Measurements from ENCODE around the gene RBMS3. TPM values are rescaled to one million over a fixed set of nuclear protein-coding genes. Genes with fewer than 3 reads are reported as not detected.
A peak's percentile ranks its signal among the peaks of the same experiment; 100 is the strongest.

The RBMS3 gene
- total and polyA plus RNA-seq, 4 donors: 26.8 to 203 (median 94.8) TPM

DNA sequence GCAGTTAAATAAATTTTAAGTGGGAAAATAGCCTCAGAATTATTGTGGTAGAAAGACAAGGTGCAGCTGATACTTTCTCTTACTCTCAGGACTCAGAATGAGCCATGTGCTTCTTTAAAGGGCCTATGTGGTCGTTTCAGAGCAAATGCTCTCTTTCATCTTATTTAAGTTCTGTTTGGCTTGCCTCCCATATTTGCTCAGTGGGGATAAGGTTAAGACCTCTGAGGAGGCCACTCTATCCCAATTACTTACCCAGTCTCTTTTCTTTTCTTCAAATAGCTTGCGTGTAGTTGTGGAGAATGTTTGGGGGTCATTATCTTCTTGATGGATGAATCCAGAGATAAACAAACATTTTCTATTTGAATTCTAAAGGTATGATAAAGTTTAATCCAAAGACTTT is 221.9 kb downstream of the RBMS3 start:
- no peak overlapping the region for H3K4me3 ChIP-seq (ENCODE audit: low read length in 2 of 2)
- DNase-seq: no peak
- H3K36me3 ChIP-seq (ENCODE audit: control insufficient read depth in 1 of 2, insufficient read depth in 2 of 2, low read length in 1 of 2): no peaks in the 10 kb centered on the region
- intact Hi-C loops (cut with DNase I): no loop called here
- peaks cover 0 to 5% of the 10 kb centered on the region in 2 donors for H3K4me1 ChIP-seq (ENCODE audit: control insufficient read depth in 1 of 2, insufficient read depth in 2 of 2, low read length in 2 of 2)
- WGBS, 2 donors: 78 to 79% methylated on average over 2 of the region's 2 CpGs
- ATAC-seq (ENCODE audit: low FRiP score): no peak
- H3K27me3 ChIP-seq (ENCODE audit: control insufficient read depth in 1 of 2, insufficient read depth in 2 of 2, low read length in 1 of 2): no peaks in the 10 kb centered on the region
- no peaks in the 10 kb centered on the region for H3K9me3 ChIP-seq (ENCODE audit: control insufficient read depth, low read length)
- peak overlapping the region in 1 of 2 donors; percentile 93 for H3K27ac ChIP-seq (ENCODE audit: low read depth in 1 of 2, low read length in 2 of 2)

GRCh38 chr3:29503314-29503713 is 222.4 kb downstream of the RBMS3 start:
- Histone ChIP-seq H3K27me3 (ENCODE audit: control insufficient read depth in 1 of 2, insufficient read depth in 2 of 2, low read length in 1 of 2) (no peaks in the 10 kb centered on the region), H3K4me3 (ENCODE audit: low read length in 2 of 2) (no peak overlapping the region), H3K9me3 (ENCODE audit: control insufficient read depth, low read length) (no peaks in the 10 kb centered on the region), H3K27ac (ENCODE audit: low read depth in 1 of 2, low read length in 2 of 2) (peak overlapping the region in 1 of 2 donors; percentile 93), H3K36me3 (ENCODE audit: control insufficient read depth in 1 of 2, insufficient read depth in 2 of 2, low read length in 1 of 2) (no peaks in the 10 kb centered on the region), H3K4me1 (ENCODE audit: control insufficient read depth in 1 of 2, insufficient read depth in 2 of 2, low read length in 2 of 2) (peaks cover 0 to 5% of the 10 kb centered on the region in 2 donors)
- 43 to 46% methylated on average over 3 of the region's 3 CpGs for WGBS, 2 donors
- ATAC-seq (ENCODE audit: low FRiP score): no peak
- intact Hi-C loops (cut with DNase I): no loop called here
- DNase-seq: no peak

- DNase-seq: no peak
- peaks cover 0 to 5% of the 10 kb centered on the region in 2 donors for H3K4me1 ChIP-seq (ENCODE audit: control insufficient read depth in 1 of 2, insufficient read depth in 2 of 2, low read length in 2 of 2)
- no peaks in the 10 kb centered on the region for H3K27me3 ChIP-seq (ENCODE audit: control insufficient read depth in 1 of 2, insufficient read depth in 2 of 2, low read length in 1 of 2)
- no peaks in the 10 kb centered on the region for H3K9me3 ChIP-seq (ENCODE audit: control insufficient read depth, low read length)
- 27 to 29% methylated on average over 3 of the region's 3 CpGs for WGBS, 2 donors
- H3K27ac ChIP-seq (ENCODE audit: low read depth in 1 of 2, low read length in 2 of 2): peak overlapping the region in 1 of 2 donors; percentile 93
- no peaks in the 10 kb centered on the region for H3K36me3 ChIP-seq (ENCODE audit: control insufficient read depth in 1 of 2, insufficient read depth in 2 of 2, low read length in 1 of 2)
- ATAC-seq (ENCODE audit: low FRiP score): peak; percentile 91
- intact Hi-C loops (cut with DNase I): no loop called here
- H3K4me3 ChIP-seq (ENCODE audit: low read length in 2 of 2): no peak overlapping the region
Measured at GRCh38 chr3:29503958-29504357, 223.1 kb downstream of the RBMS3 start.

GRCh38 chr3:29506502-29506901 is 225.6 kb downstream of the RBMS3 start:
- Histone ChIP-seq H3K27me3 (ENCODE audit: control insufficient read depth in 1 of 2, insufficient read depth in 2 of 2, low read length in 1 of 2) (no peaks in the 10 kb centered on the region), H3K36me3 (ENCODE audit: control insufficient read depth in 1 of 2, insufficient read depth in 2 of 2, low read length in 1 of 2) (no peaks in the 10 kb centered on the region), H3K4me3 (ENCODE audit: low read length in 2 of 2) (no peak overlapping the region), H3K4me1 (ENCODE audit: control insufficient read depth in 1 of 2, insufficient read depth in 2 of 2, low read length in 2 of 2) (peaks cover 0 to 5% of the 10 kb centered on the region in 2 donors), H3K27ac (ENCODE audit: low read depth in 1 of 2, low read length in 2 of 2) (no peak overlapping the region), H3K9me3 (ENCODE audit: control insufficient read depth, low read length) (no peaks in the 10 kb centered on the region)
- ATAC-seq (ENCODE audit: low FRiP score): no peak
- DNase-seq: no peak
- WGBS, 2 donors: 56 to 62% methylated on average over 3 of the region's 3 CpGs
- intact Hi-C loops (cut with DNase I): no loop called here

DNA sequence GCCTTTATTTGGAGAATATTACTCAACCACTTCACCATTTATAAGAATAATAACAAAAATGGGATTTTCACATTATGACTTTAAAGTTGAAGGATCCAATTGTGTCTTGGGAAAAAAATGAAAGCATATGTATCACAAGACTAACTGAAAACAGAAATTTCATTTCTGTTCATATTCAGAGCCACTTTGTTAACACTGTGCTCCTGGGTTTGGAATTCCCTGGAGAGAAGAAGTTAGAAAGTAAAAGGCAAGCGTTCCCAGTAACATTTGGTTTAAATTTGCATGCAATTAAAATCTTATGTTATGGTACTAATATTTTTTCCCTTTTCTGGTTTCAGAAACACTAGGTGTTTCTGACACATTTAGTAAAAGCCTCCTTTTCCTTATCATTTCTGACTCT is 230.8 kb downstream of the RBMS3 start:
- no peak overlapping the region for H3K27ac ChIP-seq (ENCODE audit: low read depth in 1 of 2, low read length in 2 of 2)
- intact Hi-C loops (cut with DNase I): no loop called here
- H3K4me1 ChIP-seq (ENCODE audit: control insufficient read depth in 1 of 2, insufficient read depth in 2 of 2, low read length in 2 of 2): peaks cover 1 to 10% of the 10 kb centered on the region in 2 donors
- no peak overlapping the region for H3K4me3 ChIP-seq (ENCODE audit: low read length in 2 of 2)
- H3K36me3 ChIP-seq (ENCODE audit: control insufficient read depth in 1 of 2, insufficient read depth in 2 of 2, low read length in 1 of 2): no peaks in the 10 kb centered on the region
- ATAC-seq (ENCODE audit: low FRiP score) (no peak), DNase-seq (no peak)
- no peaks in the 10 kb centered on the region for H3K9me3 ChIP-seq (ENCODE audit: control insufficient read depth, low read length)
- WGBS, 2 donors: 17 to 31% methylated on average over 1 of the region's 1 CpG
- no peaks in the 10 kb centered on the region for H3K27me3 ChIP-seq (ENCODE audit: control insufficient read depth in 1 of 2, insufficient read depth in 2 of 2, low read length in 1 of 2)

- Histone ChIP-seq H3K9me3 (ENCODE audit: control insufficient read depth, low read length) (no peaks in the 10 kb centered on the region), H3K27ac (ENCODE audit: low read depth in 1 of 2, low read length in 2 of 2) (no peak overlapping the region), H3K27me3 (ENCODE audit: control insufficient read depth in 1 of 2, insufficient read depth in 2 of 2, low read length in 1 of 2) (no peaks in the 10 kb centered on the region), H3K4me1 (ENCODE audit: control insufficient read depth in 1 of 2, insufficient read depth in 2 of 2, low read length in 2 of 2) (peaks cover 3 to 10% of the 10 kb centered on the region in 2 donors), H3K36me3 (ENCODE audit: control insufficient read depth in 1 of 2, insufficient read depth in 2 of 2, low read length in 1 of 2) (no peaks in the 10 kb centered on the region), H3K4me3 (ENCODE audit: low read length in 2 of 2) (peak overlapping the region in 1 of 2 donors; percentile 14)
- DNase-seq: no peak
- 66 to 71% methylated on average over 4 of the region's 4 CpGs for WGBS, 2 donors
- intact Hi-C loops (cut with DNase I): no loop called here
- no peak for ATAC-seq (ENCODE audit: low FRiP score)
Measured at GRCh38 chr3:29512641-29513040, 231.8 kb downstream of the RBMS3 start.

GRCh38 chr3:29513236-29513635 is 232.4 kb downstream of the RBMS3 start:
- H3K9me3 ChIP-seq (ENCODE audit: control insufficient read depth, low read length): no peaks in the 10 kb centered on the region
- no peak overlapping the region for H3K27ac ChIP-seq (ENCODE audit: low read depth in 1 of 2, low read length in 2 of 2)
- intact Hi-C loops (cut with DNase I): no loop called here
- WGBS, 2 donors: 0 to 2% methylated on average over 3 of the region's 3 CpGs
- DNase-seq (no peak), ATAC-seq (ENCODE audit: low FRiP score) (peak; percentile 28)
- H3K4me1 ChIP-seq (ENCODE audit: control insufficient read depth in 1 of 2, insufficient read depth in 2 of 2, low read length in 2 of 2): peaks cover 3 to 10% of the 10 kb centered on the region in 2 donors
- H3K27me3 ChIP-seq (ENCODE audit: control insufficient read depth in 1 of 2, insufficient read depth in 2 of 2, low read length in 1 of 2): no peaks in the 10 kb centered on the region
- H3K36me3 ChIP-seq (ENCODE audit: control insufficient read depth in 1 of 2, insufficient read depth in 2 of 2, low read length in 1 of 2): no peaks in the 10 kb centered on the region
- H3K4me3 ChIP-seq (ENCODE audit: low read length in 2 of 2): peak overlapping the region; percentile 14 to 34

GRCh38 chr3:29514170-29514569 is 233.3 kb downstream of the RBMS3 start:
- peak; percentile 17 for ATAC-seq (ENCODE audit: low FRiP score)

GRCh38 chr3:29514912-29515311 is 234.0 kb downstream of the RBMS3 start:
- no peak overlapping the region for H3K27ac ChIP-seq (ENCODE audit: low read depth in 1 of 2, low read length in 2 of 2)
- peaks cover 3 to 10% of the 10 kb centered on the region in 2 donors for H3K4me1 ChIP-seq (ENCODE audit: control insufficient read depth in 1 of 2, insufficient read depth in 2 of 2, low read length in 2 of 2)
- H3K36me3 ChIP-seq (ENCODE audit: control insufficient read depth in 1 of 2, insufficient read depth in 2 of 2, low read length in 1 of 2): no peaks in the 10 kb centered on the region
- H3K27me3 ChIP-seq (ENCODE audit: control insufficient read depth in 1 of 2, insufficient read depth in 2 of 2, low read length in 1 of 2): no peaks in the 10 kb centered on the region
- H3K4me3 ChIP-seq (ENCODE audit: low read length in 2 of 2): no peak overlapping the region
- DNase-seq: no peak
- intact Hi-C loops (cut with DNase I): no loop called here
- ATAC-seq (ENCODE audit: low FRiP score): no peak
- H3K9me3 ChIP-seq (ENCODE audit: control insufficient read depth, low read length): no peaks in the 10 kb centered on the region
- 59 to 65% methylated on average over 3 of the region's 3 CpGs for WGBS, 2 donors

More at GRCh38 chr3:29514170-29514569, 233.3 kb downstream of the RBMS3 start:
- Histone ChIP-seq H3K36me3 (ENCODE audit: control insufficient read depth in 1 of 2, insufficient read depth in 2 of 2, low read length in 1 of 2) (no peaks in the 10 kb centered on the region), H3K27ac (ENCODE audit: low read depth in 1 of 2, low read length in 2 of 2) (no peak overlapping the region), H3K27me3 (ENCODE audit: control insufficient read depth in 1 of 2, insufficient read depth in 2 of 2, low read length in 1 of 2) (no peaks in the 10 kb centered on the region), H3K4me3 (ENCODE audit: low read length in 2 of 2) (no peak overlapping the region), H3K4me1 (ENCODE audit: control insufficient read depth in 1 of 2, insufficient read depth in 2 of 2, low read length in 2 of 2) (peaks cover 3 to 10% of the 10 kb centered on the region in 2 donors), H3K9me3 (ENCODE audit: control insufficient read depth, low read length) (no peaks in the 10 kb centered on the region)
- intact Hi-C loops (cut with DNase I): no loop called here
- DNase-seq: no peak
- WGBS, 2 donors: 12 to 31% methylated on average over 3 of the region's 3 CpGs
